Measurements from ENCODE around the gene PLEKHA7.

PLEKHA7 gene

GRCh38 chr11:16879690-16880089 is 134.5 kb downstream of the PLEKHA7 start:
- Histone ChIP-seq H2AFZ (ENCODE audit: low read depth) (no peak overlapping the region), H3K27me3 (ENCODE audit: insufficient read depth, low read depth) (no peaks in the 10 kb centered on the region), H3K4me1 (ENCODE audit: low read depth, poor library complexity, severe bottlenecking) (peaks cover 15% of the 10 kb centered on the region), H3K9ac (no peak overlapping the region), H3K4me3 (IDR thresholded peaks at IDR 0.05; ENCODE audit: insufficient read depth, low read depth, low read length) (no peak overlapping the region), H3K36me3 (ENCODE audit: insufficient read depth) (no peaks in the 10 kb centered on the region), H3K79me2 (ENCODE audit: insufficient read depth, low read depth) (no peaks in the 10 kb centered on the region; the same call in 1 of the 2 replicates), H4K20me1 (ENCODE audit: insufficient read depth) (no peaks in the 10 kb centered on the region), H3K4me2 (no peak overlapping the region), H3K27ac (no peak overlapping the region; the same call in 1 of the 2 replicates)
- no peak for TF ChIP-seq CTCF (conservative IDR thresholded peaks at IDR 0.05; ENCODE audit: low read depth, low read length)

- H3K79me2 ChIP-seq (ENCODE audit: insufficient read depth, low read depth): no peaks in the 10 kb centered on the region; the same call in 1 of the 2 replicates
- H2AFZ ChIP-seq (ENCODE audit: low read depth): no peak overlapping the region
- no peak for TF ChIP-seq CTCF (conservative IDR thresholded peaks at IDR 0.05; ENCODE audit: low read depth, low read length)
- no peak overlapping the region for H3K4me3 ChIP-seq (IDR thresholded peaks at IDR 0.05; ENCODE audit: insufficient read depth, low read depth, low read length)
- no peak overlapping the region for H3K27ac ChIP-seq
- H3K36me3 ChIP-seq (ENCODE audit: insufficient read depth): no peaks in the 10 kb centered on the region
- no peaks in the 10 kb centered on the region for H3K27me3 ChIP-seq (ENCODE audit: insufficient read depth, low read depth)
- H3K9ac ChIP-seq: no peak overlapping the region
- H3K4me1 ChIP-seq (ENCODE audit: low read depth, poor library complexity, severe bottlenecking): peaks cover 6% of the 10 kb centered on the region
- H3K4me2 ChIP-seq: no peak overlapping the region
- H4K20me1 ChIP-seq (ENCODE audit: insufficient read depth): no peaks in the 10 kb centered on the region
These were observed 137.4 kb downstream of the PLEKHA7 start for GRCh38 chr11:16876837-16877236.

GRCh38 chr11:16876053-16876752 is 138.0 kb downstream of the PLEKHA7 start:
- TF ChIP-seq CTCF (conservative IDR thresholded peaks at IDR 0.05; ENCODE audit: low read depth, low read length): no peak

GRCh38 chr11:16874275-16874975 is 139.8 kb downstream of the PLEKHA7 start:
- Histone ChIP-seq H3K79me2 (ENCODE audit: insufficient read depth, low read depth) (no peaks in the 10 kb centered on the region; the same call in 1 of the 2 replicates), H2AFZ (ENCODE audit: low read depth) (no peak overlapping the region), H3K4me2 (no peak overlapping the region), H3K27ac (no peak overlapping the region), H3K27me3 (ENCODE audit: insufficient read depth, low read depth) (no peaks in the 10 kb centered on the region), H4K20me1 (ENCODE audit: insufficient read depth) (no peaks in the 10 kb centered on the region), H3K4me1 (ENCODE audit: low read depth, poor library complexity, severe bottlenecking) (no peaks in the 10 kb centered on the region), H3K36me3 (ENCODE audit: insufficient read depth) (no peaks in the 10 kb centered on the region), H3K4me3 (IDR thresholded peaks at IDR 0.05; ENCODE audit: insufficient read depth, low read depth, low read length) (no peak overlapping the region), H3K9ac (no peak overlapping the region)
- no peak for TF ChIP-seq CTCF (conservative IDR thresholded peaks at IDR 0.05; ENCODE audit: low read depth, low read length)

More at GRCh38 chr11:16876053-16876752, 138.0 kb downstream of the PLEKHA7 start:
- H4K20me1 ChIP-seq (ENCODE audit: insufficient read depth): no peaks in the 10 kb centered on the region
- H3K9ac ChIP-seq: no peak overlapping the region
- H3K4me2 ChIP-seq: no peak overlapping the region
- no peaks in the 10 kb centered on the region for H3K36me3 ChIP-seq (ENCODE audit: insufficient read depth)
- no peak overlapping the region for H2AFZ ChIP-seq (ENCODE audit: low read depth)
- H3K4me1 ChIP-seq (ENCODE audit: low read depth, poor library complexity, severe bottlenecking): peaks cover 4% of the 10 kb centered on the region
- H3K27ac ChIP-seq: no peak overlapping the region
- H3K27me3 ChIP-seq (ENCODE audit: insufficient read depth, low read depth): no peaks in the 10 kb centered on the region
- H3K4me3 ChIP-seq (IDR thresholded peaks at IDR 0.05; ENCODE audit: insufficient read depth, low read depth, low read length): no peak overlapping the region
- H3K79me2 ChIP-seq (ENCODE audit: insufficient read depth, low read depth): no peaks in the 10 kb centered on the region; the same call in 1 of the 2 replicates
